T-helper 1 cell treated with Interleukin-12 subunit alpha and Interleukin-12 subunit beta and Interleukin-4 antibody, amounts not matched to agents 30 μg/mL and 1 μg/mL, for 36 hours (primary cell): ENCODE results near the gene ALPG.
"Not testable (repeated sequence)": the region's sequence is repeated elsewhere in the genome, so short reads cannot be mapped to it uniquely, and the experiment has no call there.

ENCODE experiments used
- H3K27ac Mint-ChIP-seq: one replicate; pipeline ENCODE4 v1.8.0; 2021; ENCODE audit warnings: mild to moderate bottlenecking, mixed read lengths
- H3K27me3 Mint-ChIP-seq: one replicate; pipeline ENCODE4 v1.8.0; 2021; ENCODE audit warnings: low read depth, mixed read lengths
- H3K36me3 Mint-ChIP-seq: one replicate; pipeline ENCODE4 v1.8.0; 2021; ENCODE audit warnings: low read depth, mixed read lengths
- H3K4me1 Mint-ChIP-seq: one replicate; pipeline ENCODE4 v1.8.0; 2021; ENCODE audit warnings: low read depth, mixed read lengths
- H3K4me3 Mint-ChIP-seq: one replicate; pipeline ENCODE4 v1.8.0; 2021; ENCODE audit warnings: mild to moderate bottlenecking, moderate library complexity, mixed read lengths
- H3K9me3 Mint-ChIP-seq: one replicate; pipeline ENCODE4 v1.8.0; 2021; ENCODE audit warnings: mixed read lengths

The ALPG gene

GRCh38 chr2:232434563-232435374, 28.1 kb downstream of the ALPG start:
- Mint-ChIP-seq H3K27ac (no peak overlapping the region), H3K27me3 (no peaks in the 10 kb centered on the region), H3K36me3 (no peaks in the 10 kb centered on the region), H3K4me1 (no peaks in the 10 kb centered on the region), H3K4me3 (no peak overlapping the region), H3K9me3 (no peaks in the 10 kb centered on the region)

GRCh38 chr2:232435375-232435648, 28.7 kb downstream of the ALPG start:
- no peaks in the 10 kb centered on the region for H3K27me3 Mint-ChIP-seq

GRCh38 chr2:232435805-232436204, 29.2 kb downstream of the ALPG start:
- H3K27me3 Mint-ChIP-seq, result no peaks in the 10 kb centered on the region
- H3K4me1 Mint-ChIP-seq, result no peaks in the 10 kb centered on the region
- H3K27ac Mint-ChIP-seq, result no peak overlapping the region
- H3K36me3 Mint-ChIP-seq, result no peaks in the 10 kb centered on the region
- no peak overlapping the region for H3K4me3 Mint-ChIP-seq
- no peaks in the 10 kb centered on the region for H3K9me3 Mint-ChIP-seq

More at GRCh38 chr2:232435375-232435648, 28.7 kb downstream of the ALPG start:
- no peaks in the 10 kb centered on the region for H3K4me1 Mint-ChIP-seq
- H3K27ac Mint-ChIP-seq, result no peak overlapping the region
- H3K9me3 Mint-ChIP-seq, result no peaks in the 10 kb centered on the region
- H3K4me3 Mint-ChIP-seq, result no peak overlapping the region
- H3K36me3 Mint-ChIP-seq, result no peaks in the 10 kb centered on the region

DNA sequence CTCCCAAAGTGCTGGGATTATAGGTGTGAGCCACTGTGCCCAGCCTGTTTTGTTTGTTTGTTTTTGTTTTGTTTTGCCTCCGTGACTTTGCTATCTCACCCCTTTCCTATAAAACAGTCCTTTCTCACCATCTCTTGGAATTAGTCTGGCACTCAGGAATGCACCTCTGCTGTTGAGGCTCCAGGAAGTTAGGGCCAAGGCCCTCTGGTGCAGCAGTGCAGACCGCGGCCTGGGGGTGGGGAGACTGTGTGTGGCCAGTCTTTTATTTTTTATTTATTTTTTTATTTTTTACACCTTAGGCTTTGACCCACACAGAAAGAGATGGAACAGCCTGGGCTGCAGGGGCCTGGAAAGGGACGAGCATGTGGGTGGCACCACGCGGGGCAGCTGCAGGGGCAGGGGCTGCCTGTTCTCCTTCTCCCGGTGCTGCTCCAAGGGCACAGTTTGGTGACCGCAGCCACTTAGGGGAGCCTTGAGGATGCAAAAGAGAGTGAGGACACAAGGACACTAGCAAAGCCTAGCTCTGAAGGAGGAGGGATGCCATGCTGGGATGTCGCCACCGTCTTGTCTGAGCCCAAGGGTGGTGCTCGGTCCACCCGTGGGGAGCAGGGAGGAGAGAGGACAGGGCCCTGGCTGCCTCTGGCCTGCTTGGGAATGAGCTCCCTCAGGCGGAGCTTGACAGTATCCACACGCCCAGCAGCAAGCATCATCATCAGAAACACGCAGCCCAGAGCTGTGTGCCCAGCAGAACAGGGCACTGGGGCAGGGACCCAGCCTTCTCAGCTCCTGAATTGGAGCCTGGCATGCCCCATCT, 29.9 kb downstream of the ALPG start:
- no peak overlapping the region for H3K4me3 Mint-ChIP-seq
- no peaks in the 10 kb centered on the region for H3K9me3 Mint-ChIP-seq
- no peaks in the 10 kb centered on the region for H3K27me3 Mint-ChIP-seq
- H3K27ac Mint-ChIP-seq, result no peak overlapping the region
- H3K36me3 Mint-ChIP-seq, result no peaks in the 10 kb centered on the region
- no peaks in the 10 kb centered on the region for H3K4me1 Mint-ChIP-seq

DNA sequence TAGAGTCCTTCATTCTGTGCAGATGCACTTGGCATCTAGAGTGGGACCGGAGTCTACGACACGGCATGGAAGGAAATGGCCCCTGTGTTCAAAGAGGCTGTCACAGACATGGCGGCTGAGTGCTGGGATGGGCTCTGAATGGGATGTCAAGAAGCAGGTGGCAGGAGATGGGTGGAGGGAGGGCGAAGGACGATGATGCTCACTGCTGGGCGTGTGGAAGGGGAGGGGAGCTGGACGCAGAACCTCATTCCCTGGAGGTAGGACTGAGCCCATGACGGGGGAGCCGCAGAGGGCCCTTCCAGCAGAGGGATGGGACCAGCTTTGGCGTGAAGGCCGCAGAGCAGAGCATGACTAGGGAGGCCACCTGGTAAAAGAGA, 30.5 kb downstream of the ALPG start:
- no peak overlapping the region for H3K4me3 Mint-ChIP-seq
- no peaks in the 10 kb centered on the region for H3K27me3 Mint-ChIP-seq
- H3K36me3 Mint-ChIP-seq, result no peaks in the 10 kb centered on the region
- no peaks in the 10 kb centered on the region for H3K9me3 Mint-ChIP-seq
- H3K27ac Mint-ChIP-seq, result no peak overlapping the region
- H3K4me1 Mint-ChIP-seq, result no peaks in the 10 kb centered on the region

GRCh38 chr2:232438091-232438490, 31.4 kb downstream of the ALPG start:
- Mint-ChIP-seq H3K4me1 (no peaks in the 10 kb centered on the region), H3K27ac (no peak overlapping the region), H3K9me3 (no peaks in the 10 kb centered on the region), H3K36me3 (no peaks in the 10 kb centered on the region), H3K27me3 (no peaks in the 10 kb centered on the region), H3K4me3 (no peak overlapping the region)

- Mint-ChIP-seq H3K27ac (no peak overlapping the region), H3K9me3 (no peaks in the 10 kb centered on the region), H3K36me3 (no peaks in the 10 kb centered on the region)
These were observed 32.5 kb downstream of the ALPG start for GRCh38 chr2:232438951-232439757.

GRCh38 chr2:232439758-232440135, 33.1 kb downstream of the ALPG start:
- Mint-ChIP-seq H3K4me1 (no peaks in the 10 kb centered on the region), H3K27ac (no peak overlapping the region), H3K36me3 (no peaks in the 10 kb centered on the region), H3K4me3 (no peak overlapping the region), H3K9me3 (no peaks in the 10 kb centered on the region), H3K27me3 (no peaks in the 10 kb centered on the region)

More at GRCh38 chr2:232438951-232439757, 32.5 kb downstream of the ALPG start:
- H3K27me3 Mint-ChIP-seq, result no peaks in the 10 kb centered on the region
- no peak overlapping the region for H3K4me3 Mint-ChIP-seq
- no peaks in the 10 kb centered on the region for H3K4me1 Mint-ChIP-seq

GRCh38 chr2:232440220-232441018, 33.8 kb downstream of the ALPG start:
- H3K27me3 Mint-ChIP-seq, H3K27ac Mint-ChIP-seq, H3K4me3 Mint-ChIP-seq, H3K9me3 Mint-ChIP-seq, H3K4me1 Mint-ChIP-seq, H3K36me3 Mint-ChIP-seq: not testable (repeated sequence)

- H3K27ac Mint-ChIP-seq, result no peak overlapping the region
- no peak overlapping the region for H3K4me3 Mint-ChIP-seq
- H3K27me3 Mint-ChIP-seq, result no peaks in the 10 kb centered on the region
- H3K36me3 Mint-ChIP-seq, result no peaks in the 10 kb centered on the region
- no peaks in the 10 kb centered on the region for H3K9me3 Mint-ChIP-seq
- no peaks in the 10 kb centered on the region for H3K4me1 Mint-ChIP-seq
These were observed 34.6 kb downstream of the ALPG start for GRCh38 chr2:232441147-232441651.

DNA sequence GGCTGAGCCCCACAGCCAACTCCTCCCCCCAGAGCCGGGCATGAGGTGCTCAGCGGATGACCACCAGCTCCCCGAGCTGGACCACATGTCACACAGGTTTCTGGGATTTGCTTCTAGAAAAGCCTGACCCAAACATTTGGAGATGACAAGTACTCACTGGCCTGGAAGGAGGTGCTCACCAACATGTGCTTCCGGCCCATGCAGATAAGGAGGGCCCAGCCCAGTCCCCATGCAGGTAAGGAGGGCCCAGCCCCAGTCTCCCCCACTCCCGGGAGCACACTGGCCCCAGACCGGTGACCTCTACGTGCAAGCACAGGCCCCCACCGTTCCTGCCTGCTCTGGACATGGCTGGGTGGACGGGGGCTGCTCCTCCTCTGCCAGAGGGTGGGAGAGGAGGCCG, 35.3 kb downstream of the ALPG start:
- not testable (repeated sequence) for H3K4me3 Mint-ChIP-seq, H3K27ac Mint-ChIP-seq, H3K36me3 Mint-ChIP-seq, H3K4me1 Mint-ChIP-seq, H3K27me3 Mint-ChIP-seq, H3K9me3 Mint-ChIP-seq

DNA sequence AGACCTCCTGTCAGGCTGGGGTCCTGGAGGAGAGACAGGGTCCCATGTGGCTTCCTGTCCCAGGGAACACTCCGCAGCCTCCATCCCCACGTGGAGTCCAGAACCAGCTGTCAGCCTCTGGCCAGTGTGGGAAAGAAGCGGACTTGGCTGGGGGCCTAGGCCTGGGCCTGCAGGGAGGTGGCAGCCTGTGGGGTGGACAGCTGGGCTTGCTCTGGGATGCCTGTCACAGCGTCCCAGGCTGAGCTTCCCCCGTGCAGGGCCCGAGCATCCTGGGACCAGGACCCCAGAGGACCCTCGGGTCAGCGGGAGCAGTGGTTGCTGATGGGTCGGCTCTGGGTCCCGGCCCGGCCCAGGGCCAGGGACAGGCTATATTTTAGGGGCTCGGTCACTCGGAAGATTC, 35.8 kb downstream of the ALPG start:
- not testable (repeated sequence) for H3K4me1 Mint-ChIP-seq, H3K4me3 Mint-ChIP-seq, H3K9me3 Mint-ChIP-seq, H3K27ac Mint-ChIP-seq, H3K36me3 Mint-ChIP-seq, H3K27me3 Mint-ChIP-seq

- H3K36me3 Mint-ChIP-seq, H3K27me3 Mint-ChIP-seq, H3K27ac Mint-ChIP-seq, H3K9me3 Mint-ChIP-seq, H3K4me1 Mint-ChIP-seq, H3K4me3 Mint-ChIP-seq: not testable (repeated sequence)
These were observed 36.4 kb downstream of the ALPG start for GRCh38 chr2:232443047-232443446.
